UCSD-AML1 (cell line): ENCODE results near the gene PTPN18.
"Not testable (repeated sequence)": the region's sequence is repeated elsewhere in the genome, so short reads cannot be mapped to it uniquely, and the experiment has no call there.

ENCODE experiments used
- DNase-seq: peaks from one replicate; lab custom pipeline; 2025; ENCODE audit not compliant: unreplicated experiment; lab: John Stamatoyannopoulos, UW

The PTPN18 gene

GRCh38 chr2:130380096-130380934 lies 24.5 kb downstream of the PTPN18 start:
- DNase-seq, result peak; percentile 43

- DNase-seq, result no peak
Observed at GRCh38 chr2:130381145-130381544, 25.3 kb downstream of the PTPN18 start.

DNA sequence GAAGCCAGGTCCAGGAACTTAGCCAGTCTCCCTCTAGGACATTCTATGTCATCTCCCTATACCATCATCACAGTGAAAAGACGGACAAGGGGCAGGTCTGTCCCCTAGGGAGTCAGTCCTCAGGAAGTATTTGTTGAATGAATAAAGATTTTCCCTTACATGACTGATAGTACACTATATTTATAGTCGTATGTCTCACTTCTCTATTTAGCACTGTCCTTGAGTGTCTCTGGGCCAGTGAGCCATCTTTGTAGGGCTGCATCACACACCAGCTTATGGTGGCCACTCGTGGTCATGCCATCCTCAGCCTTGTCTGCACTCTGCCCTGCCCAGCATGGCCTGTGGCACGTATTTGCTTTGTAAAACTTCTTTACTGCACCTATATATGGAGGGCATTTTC lies 25.8 kb downstream of the PTPN18 start:
- no peak for DNase-seq

DNA sequence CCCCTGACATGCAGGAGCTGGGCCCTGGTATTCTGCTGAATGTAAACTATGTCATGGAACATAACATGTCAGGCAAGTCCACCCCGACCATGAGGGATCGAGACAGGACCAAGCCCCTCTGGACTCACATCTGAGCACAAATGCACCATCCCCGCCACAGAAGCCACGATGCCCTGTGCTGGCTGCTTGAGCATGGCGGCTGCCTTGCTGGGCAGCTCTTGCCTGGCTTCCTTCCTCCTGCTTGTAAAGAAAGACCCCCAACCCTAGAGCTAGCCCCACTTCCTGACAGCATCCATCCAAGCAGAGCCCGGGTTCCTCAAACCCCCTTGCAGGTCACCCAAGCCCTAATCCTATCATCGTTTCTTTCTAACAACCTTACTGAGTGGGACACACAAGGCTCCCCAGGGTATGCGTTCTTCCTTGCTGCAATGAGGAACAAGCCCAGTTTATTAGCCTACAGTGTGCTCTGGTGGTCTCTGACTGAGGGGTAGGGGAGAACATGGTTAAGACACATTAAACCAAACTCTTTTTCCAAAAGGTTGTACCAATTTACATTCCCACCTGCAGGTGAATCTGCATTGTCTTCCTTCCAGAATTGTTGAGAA lies 26.6 kb downstream of the PTPN18 start:
- no peak for DNase-seq

- no peak for DNase-seq
Observed at GRCh38 chr2:130385709-130386108, 29.9 kb downstream of the PTPN18 start.

DNA sequence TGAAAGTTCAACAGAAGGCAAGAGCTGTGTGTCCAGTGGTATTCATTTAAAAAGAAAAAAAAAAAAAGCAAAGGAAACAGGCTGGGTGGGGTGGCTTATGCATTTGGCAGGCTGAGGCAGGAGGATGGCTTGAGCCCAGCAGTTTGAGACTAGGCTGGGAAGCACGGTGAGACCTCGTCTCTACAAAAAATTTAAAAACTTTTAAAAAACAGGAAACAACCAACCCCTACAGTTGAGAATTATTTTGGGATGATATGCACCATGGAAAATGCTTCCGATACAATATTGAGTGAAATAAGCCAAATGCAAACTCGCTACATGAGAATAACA lies 31.2 kb downstream of the PTPN18 start:
- DNase-seq, result no peak

GRCh38 chr2:130387804-130388203 lies 31.9 kb downstream of the PTPN18 start:
- no peak for DNase-seq

- DNase-seq, result no peak
Observed at GRCh38 chr2:130388221-130388907, 32.5 kb downstream of the PTPN18 start.

GRCh38 chr2:130389358-130389757 lies 33.5 kb downstream of the PTPN18 start:
- DNase-seq, result no peak

GRCh38 chr2:130389783-130390182 lies 33.9 kb downstream of the PTPN18 start:
- DNase-seq, result no peak

- peak; percentile 35 for DNase-seq
Observed at GRCh38 chr2:130390460-130391057, 34.7 kb downstream of the PTPN18 start.

DNA sequence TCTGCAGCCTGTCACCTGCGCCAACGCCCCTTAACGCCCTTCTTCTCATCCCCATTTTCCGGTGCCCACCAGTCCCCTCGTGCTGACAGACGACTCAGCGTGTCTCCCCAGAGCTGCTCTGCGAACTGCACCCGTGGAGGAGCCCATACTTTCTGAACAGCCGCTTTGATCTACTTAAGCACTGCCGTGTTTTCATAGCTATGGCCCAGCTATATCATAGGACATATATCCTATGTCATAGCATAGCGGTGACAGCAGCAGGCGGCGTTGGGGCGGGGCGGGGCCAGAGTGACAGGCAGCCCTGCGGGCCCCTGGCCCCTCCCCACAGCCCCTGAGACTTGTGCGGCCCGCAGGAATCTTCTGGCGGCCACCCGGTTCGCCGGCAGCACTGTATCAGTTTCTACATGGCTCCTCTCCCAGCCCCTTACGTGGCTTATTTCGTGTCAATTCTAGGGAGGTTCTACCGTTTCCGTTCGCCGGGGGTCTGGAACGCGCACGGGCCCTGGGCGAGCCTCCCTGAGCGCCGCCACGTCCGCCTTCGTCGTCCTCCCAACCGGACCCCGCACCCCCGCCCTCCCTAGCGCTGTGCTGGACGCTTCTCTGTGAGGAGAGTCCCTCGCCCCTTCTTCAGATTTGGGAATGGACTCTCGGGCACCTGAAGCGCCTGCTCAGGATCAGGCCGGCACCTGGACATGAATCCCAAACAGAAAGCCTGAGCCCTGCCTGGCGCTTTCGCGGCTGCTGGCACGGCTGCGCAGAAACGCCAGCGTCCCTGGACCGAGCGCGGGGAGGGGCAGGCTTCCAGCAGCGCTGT lies 35.4 kb downstream of the PTPN18 start:
- peak; percentile 76 for DNase-seq

DNA sequence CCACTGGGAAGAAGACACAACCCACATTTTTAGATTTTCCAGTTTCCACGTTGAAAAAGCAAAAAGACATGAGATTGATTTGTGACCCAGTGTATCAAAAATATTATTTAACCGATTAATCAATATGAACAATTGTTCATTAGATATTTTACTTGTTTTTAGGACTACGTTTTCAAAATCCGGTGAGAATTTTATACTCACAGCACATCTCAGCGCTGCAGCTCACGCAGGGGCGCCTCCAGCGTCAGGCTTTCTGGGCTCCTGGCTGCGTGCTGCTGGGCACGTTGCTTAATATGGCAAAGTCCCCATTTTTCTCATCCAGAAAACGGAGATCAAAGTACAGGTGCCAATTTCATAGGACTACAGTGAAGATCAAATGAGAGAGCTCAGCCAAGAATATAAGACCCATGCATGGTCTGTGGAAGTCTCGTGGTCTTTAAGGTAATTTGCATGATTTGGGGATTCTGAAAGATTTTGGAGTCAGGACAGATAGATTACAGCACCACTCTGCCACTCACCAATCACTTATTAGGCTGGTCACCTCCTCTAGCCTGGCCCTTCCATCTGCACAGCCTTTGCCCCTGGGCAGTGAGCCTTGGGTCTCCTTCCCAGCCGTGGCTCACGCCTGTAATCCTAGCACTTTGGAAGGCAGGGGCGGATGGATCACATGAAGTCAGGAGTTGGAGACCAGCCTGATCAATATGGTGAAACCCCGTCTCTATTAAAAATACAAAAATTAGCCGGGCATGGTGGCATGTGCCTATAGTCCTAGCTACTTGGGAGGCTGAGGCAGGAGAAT lies 36.2 kb downstream of the PTPN18 start:
- DNase-seq, result no peak

DNA sequence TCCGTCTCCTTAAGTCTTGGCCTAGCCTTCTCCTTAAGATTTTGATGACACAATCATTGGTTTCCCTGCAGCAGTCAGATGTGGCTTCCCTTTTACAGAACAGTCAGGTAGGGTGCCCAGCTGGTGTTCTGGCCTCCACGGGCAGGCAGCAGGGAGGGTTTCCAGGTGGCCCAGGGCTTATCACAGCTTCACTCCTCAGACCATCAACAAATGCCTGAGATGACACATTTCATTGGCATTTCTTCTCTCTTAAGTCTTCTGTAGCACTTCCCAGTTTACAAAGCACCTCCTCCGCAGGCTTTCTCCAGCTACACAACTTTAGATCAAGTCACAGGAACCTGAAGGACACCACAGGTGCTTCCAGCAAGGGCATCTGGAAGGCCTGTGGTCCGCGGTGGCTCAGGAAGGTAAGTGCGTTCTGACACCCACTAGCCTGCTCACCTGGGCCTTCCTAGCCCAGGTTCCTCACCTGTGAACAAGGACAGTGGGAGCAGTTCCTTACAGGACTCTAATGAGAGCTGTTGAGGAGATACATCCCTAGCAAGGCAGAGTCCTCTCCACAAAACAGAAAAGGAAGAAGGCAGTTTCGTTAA lies 37.6 kb downstream of the PTPN18 start:
- DNase-seq, result no peak

DNA sequence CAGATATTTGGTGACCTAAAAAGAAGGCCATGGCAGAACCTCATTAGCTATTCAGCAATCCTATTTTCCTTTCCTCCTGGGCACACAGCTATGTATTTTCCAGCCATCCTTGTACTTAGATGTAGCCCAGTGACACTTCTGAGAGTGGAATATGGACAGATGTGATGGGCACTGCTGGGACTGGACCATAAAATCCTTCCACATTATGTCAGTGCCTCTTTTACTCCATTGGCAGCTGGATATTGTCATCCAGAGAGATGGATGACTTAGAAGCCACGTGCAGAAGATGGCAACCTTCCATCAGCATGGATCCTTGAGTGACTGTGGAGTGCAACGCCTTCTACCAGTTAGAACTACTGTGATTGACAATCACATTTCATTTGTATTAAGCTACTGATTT lies 50.4 kb downstream of the PTPN18 start:
- not testable (repeated sequence) for DNase-seq

- not testable (repeated sequence) for DNase-seq
Observed at GRCh38 chr2:130416693-130417092, 60.8 kb downstream of the PTPN18 start.

GRCh38 chr2:130418845-130419244 lies 63.0 kb downstream of the PTPN18 start:
- not testable (repeated sequence) for DNase-seq
